Cardiac fibroblast (primary cell): Measurements from ENCODE around the gene AKAP12.
"Not testable (repeated sequence)": the region's sequence is repeated elsewhere in the genome, so short reads cannot be mapped to it uniquely, and the experiment has no call there.

Source experiments
- DNase-seq, 2 donors: peaks; one replicate each; pipeline versions ENCODE4 v3.0.0 to v3.0.0-alpha.2; 2010; ENCODE audit warnings: low read depth in 2 of 2
- H3K4me3 ChIP-seq, 2 donors: replicated peaks in 1 of 2; 1 replicate in 1 of 2; 2 replicates in 1 of 2; pipeline ENCODE4 v1.5.1; 2011; ENCODE audit warnings: low read depth in 2 of 2, low read length in 2 of 2, mild to moderate bottlenecking in 2 of 2, moderate library complexity in 1 of 2
- CTCF ChIP-seq: IDR thresholded peaks from one replicate; pipeline ENCODE4 v1.5.1; 2011; ENCODE audit warnings: low read depth, mild to moderate bottlenecking, low read length, inconsistent platforms

Gene AKAP12

DNA sequence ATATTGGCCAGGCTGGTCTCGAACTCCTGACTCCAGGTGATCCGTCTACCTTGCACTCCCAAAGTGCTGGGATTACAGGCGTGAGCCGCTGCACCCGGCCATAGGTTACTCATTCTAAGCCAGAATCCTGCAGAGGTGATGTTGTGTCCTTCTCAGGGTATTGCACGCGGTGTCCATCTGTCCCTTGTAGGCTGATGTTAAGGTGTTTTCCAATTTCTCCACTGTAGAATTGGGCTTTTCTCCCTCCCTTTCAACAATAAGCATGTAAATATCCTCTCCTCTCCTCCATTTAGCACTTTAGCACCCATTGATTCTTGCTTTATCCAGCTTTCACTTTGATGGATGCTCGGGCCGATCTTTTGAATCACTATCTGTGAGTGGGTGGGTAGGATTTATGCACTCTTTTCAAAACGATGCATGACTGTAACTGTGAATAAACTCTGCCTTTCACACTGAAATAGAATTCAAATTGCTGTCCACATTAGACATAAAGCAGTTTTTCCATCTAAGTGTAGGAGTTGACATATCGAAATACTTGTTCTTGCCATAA is 99.0 kb downstream of the AKAP12 start:
- H3K4me3 ChIP-seq = no peak overlapping the region
- DNase-seq = no peak
- no peak for TF ChIP-seq CTCF

DNA sequence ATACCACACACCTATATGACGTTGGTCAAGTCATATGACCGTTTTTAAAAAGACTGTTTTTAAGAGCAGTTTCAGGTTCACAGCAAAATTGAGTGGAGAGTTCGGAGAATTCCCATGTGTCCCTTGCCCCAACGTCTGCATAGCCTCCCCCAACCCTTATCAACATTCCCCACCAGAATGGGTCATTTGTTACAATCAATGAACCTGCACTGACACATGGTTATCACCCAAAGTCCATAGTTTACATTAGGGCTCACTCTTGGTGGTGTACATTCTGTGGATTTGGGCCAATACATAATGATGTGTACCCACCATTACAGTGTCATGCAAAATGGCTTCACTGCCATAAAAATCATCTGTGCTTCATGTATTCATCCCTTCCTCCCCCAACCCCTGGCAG is 99.6 kb downstream of the AKAP12 start:
- no peak overlapping the region for H3K4me3 ChIP-seq
- no peak for TF ChIP-seq CTCF

DNA sequence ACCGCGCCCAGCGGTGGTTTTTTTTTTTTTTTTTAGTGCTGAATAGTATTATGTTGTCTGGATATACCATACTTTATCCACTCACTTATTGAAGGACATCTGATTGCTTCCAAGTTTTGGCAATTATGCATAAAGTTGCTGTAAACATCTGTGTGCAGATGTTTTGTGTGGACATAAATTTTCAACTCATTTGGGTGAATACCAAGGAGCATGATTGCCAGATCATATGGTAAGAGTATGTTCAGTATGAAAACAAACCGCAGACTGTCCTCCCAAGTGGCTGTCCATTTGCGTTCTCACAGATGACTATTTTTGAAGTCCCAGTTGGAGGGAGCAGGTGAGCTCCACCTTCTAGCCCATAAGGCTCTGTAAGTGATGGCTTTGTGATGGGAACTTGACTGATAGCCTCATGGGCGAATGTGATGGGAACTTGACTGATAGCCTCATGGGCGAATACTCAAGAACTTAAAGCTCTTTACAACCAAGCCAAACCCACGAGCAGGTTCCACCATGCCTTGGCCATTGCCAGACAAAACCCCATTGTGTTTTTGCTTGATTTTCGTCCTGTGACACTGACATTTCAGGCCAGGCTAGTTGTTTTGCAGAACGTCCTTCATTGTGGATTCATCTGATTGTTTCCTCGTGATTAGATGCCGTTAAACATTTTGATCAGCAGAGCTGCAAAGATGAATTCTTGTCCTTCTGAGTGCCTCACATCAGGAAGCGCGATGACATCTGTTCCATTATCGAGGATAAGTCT is 100.6 kb downstream of the AKAP12 start:
- DNase-seq = no peak
- no peak overlapping the region for H3K4me3 ChIP-seq
- TF ChIP-seq CTCF = no peak

More for the DNA sequence above, 99.6 kb downstream of the AKAP12 start:
- no peak for DNase-seq

- TF ChIP-seq CTCF = no peak
- DNase-seq = no peak
- H3K4me3 ChIP-seq = no peak overlapping the region
Measured at GRCh38 chr6:151341476-151342195, 101.9 kb downstream of the AKAP12 start.

- H3K4me3 ChIP-seq, DNase-seq: not testable (repeated sequence)
Measured at GRCh38 chr6:151342750-151343149, 103.0 kb downstream of the AKAP12 start.

DNA sequence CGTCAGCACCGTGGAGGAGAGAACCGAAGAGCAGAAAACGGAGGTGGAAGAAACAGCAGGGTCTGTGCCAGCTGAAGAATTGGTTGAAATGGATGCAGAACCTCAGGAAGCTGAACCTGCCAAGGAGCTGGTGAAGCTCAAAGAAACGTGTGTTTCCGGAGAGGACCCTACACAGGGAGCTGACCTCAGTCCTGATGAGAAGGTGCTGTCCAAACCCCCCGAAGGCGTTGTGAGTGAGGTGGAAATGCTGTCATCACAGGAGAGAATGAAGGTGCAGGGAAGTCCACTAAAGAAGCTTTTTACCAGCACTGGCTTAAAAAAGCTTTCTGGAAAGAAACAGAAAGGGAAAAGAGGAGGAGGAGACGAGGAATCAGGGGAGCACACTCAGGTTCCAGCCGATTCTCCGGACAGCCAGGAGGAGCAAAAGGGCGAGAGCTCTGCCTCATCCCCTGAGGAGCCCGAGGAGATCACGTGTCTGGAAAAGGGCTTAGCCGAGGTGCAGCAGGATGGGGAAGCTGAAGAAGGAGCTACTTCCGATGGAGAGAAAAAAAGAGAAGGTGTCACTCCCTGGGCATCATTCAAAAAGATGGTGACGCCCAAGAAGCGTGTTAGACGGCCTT is 110.0 kb downstream of the AKAP12 start:
- H3K4me3 ChIP-seq = no peak overlapping the region
- no peak for TF ChIP-seq CTCF
- no peak for DNase-seq
